Upper lobe of left lung (tissue), 6 donors: ENCODE results near the gene CD37. TPM values are rescaled to one million over a fixed set of nuclear protein-coding genes. Genes with fewer than 3 reads are reported as not detected.
"Not testable (repeated sequence)": the region's sequence is repeated elsewhere in the genome, so short reads cannot be mapped to it uniquely, and the experiment has no call there.

Experiments used
- ATAC-seq, 2 donors: fragments of 200-7000 bp; cut with Tn5 transposase; one replicate each; pipeline ENCODE4 v1.9.1; 2022; ENCODE audit warnings: mild to moderate bottlenecking in 2 of 2, moderate library complexity in 2 of 2; ENCODE audit not compliant: low FRiP score in 2 of 2
- DNase-seq, 2 donors: peaks; one replicate each; pipeline ENCODE4 v3.0.0-alpha.2; 2019 to 2020
- H3K27ac ChIP-seq, 4 donors: fragments of 200-600 bp; sonication (generic); one replicate each; pipeline ENCODE4 v1.5.1; 2016 to 2019
- H3K27me3 ChIP-seq, 4 donors: fragments of 200-600 bp; sonication (generic); one replicate each; pipeline ENCODE4 v1.5.1; 2017 to 2019
- H3K36me3 ChIP-seq, 4 donors: fragments of 200-600 bp; sonication (generic); one replicate each; pipeline ENCODE4 v1.5.1; 2016 to 2019
- H3K4me1 ChIP-seq, 4 donors: fragments of 200-600 bp; sonication (generic); one replicate each; pipeline ENCODE4 v1.5.1; 2018 to 2019
- H3K4me3 ChIP-seq, 4 donors: fragments of 200-600 bp; sonication (generic); one replicate each; pipeline ENCODE4 v1.5.1; 2017 to 2019; ENCODE audit warnings: mild to moderate bottlenecking in 2 of 4, moderate library complexity in 1 of 4
- H3K9me3 ChIP-seq, 4 donors: fragments of 200-600 bp; sonication (generic); one replicate each; pipeline ENCODE4 v1.5.1; 2018 to 2019
- EP300 ChIP-seq, 4 donors: sonication (generic); formaldehyde crosslinking; IDR thresholded peaks; one replicate each; pipeline ENCODE4 v1.5.1; 2017; ENCODE audit warnings: antibody characterized with exemption in 4 of 4, control low read depth in 2 of 4
- POLR2A ChIP-seq, 4 donors: fragments of 450-650 bp; IDR thresholded peaks; one replicate each; pipeline ENCODE4 v1.5.1; 2016 to 2017; ENCODE audit warnings: antibody characterized with exemption in 4 of 4, mild to moderate bottlenecking in 2 of 4
- POLR2AphosphoS5 ChIP-seq, 2 donors: sonication (generic); formaldehyde crosslinking; IDR thresholded peaks; one replicate each; pipeline ENCODE4 v1.5.1; 2017; ENCODE audit warnings: antibody characterized with exemption in 2 of 2
- WGBS, 2 donors: methylation state at CpG; one replicate each; pipeline ENCODE4 v1.1.5; 2017 to 2018; 5-methylcytosine and 5-hydroxymethylcytosine counted together
- total RNA-seq, 6 donors: library from RNA; depleted of rRNA in 4 of 6; stranded (reverse); fragments of >200 nt in 4 of 6; gene quantifications; one replicate each; pipeline versions ENCODE4 v1.1.0 to v1.2.1, GENCODE V29; 2016 to 2021
- TF ChIP-seq, protein P1 (sequence below), 6 experiments: fragments of 450-650 bp in 4 of 6; fragments of 200-600 bp in 2 of 6; sonication (generic) in 2 of 6; IDR thresholded peaks; one replicate each; pipeline ENCODE4 v1.5.1; 2016 to 2019; ENCODE audit warnings: antibody characterized with exemption in 6 of 6
- donor health status: DM: no; HTN: no; CAD: no; lungs with moderate emphysema.
- donor health status: DM: no; HTN: yes; CAD: no; lungs with severe emphysema.

The CD37 gene, protein sequence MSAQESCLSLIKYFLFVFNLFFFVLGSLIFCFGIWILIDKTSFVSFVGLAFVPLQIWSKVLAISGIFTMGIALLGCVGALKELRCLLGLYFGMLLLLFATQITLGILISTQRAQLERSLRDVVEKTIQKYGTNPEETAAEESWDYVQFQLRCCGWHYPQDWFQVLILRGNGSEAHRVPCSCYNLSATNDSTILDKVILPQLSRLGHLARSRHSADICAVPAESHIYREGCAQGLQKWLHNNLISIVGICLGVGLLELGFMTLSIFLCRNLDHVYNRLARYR
- 100 to 1,000 TPM in 4 of 6 donors, 10 to 100 TPM in 2; 63.5 to 156 (median 123) TPM for total RNA-seq

DNA sequence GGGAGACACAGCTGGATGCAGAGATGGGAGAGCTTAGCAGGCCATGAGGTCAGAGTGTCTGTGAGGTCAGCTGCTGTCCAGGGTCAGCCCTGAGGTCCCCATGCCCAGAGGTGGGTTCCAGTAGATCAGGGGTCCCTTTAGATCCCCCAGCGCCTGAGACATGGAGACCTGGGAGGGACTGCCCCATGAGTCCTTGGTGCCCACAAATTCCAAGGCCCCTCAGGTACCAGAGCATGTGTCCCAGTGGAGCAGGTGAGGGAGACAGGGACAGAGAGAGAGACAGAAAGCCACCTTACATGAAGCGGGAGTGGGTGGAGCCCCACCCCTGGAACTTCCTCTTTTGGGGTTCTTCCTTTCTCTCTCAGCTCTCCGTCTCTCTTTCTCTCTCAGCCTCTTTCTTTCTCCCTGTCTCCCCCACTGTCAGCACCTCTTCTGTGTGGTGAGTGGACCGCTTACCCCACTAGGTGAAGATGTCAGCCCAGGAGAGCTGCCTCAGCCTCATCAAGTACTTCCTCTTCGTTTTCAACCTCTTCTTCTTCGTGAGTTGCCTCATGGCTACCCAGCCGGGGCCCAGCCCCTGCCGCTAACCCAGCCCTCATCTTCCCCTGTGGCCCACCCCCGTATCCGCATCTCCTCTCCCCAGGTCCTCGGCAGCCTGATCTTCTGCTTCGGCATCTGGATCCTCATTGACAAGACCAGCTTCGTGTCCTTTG, at the start of gene CD37:
TSS of gene CD37 (plus strand) at position 336 of the 713 bp plus-strand sequence. CDS start at position 471, 135 bp downstream.
- Histone ChIP-seq H3K27me3 (no peaks in the 10 kb centered on the region), H3K4me3 (peak within 1 kb of the TSS in 3 of 4 donors; percentile 38 to 54 (median 46)), H3K36me3 (peaks cover 0 to 13% (median 10%) of the 10 kb centered on the region in 4 donors), H3K9me3 (no peaks in the 10 kb centered on the region), H3K27ac (peak within 1 kb of the TSS; percentile 65 to 88 (median 76)), H3K4me1 (peaks cover 34 to 52% (median 37%) of the 10 kb centered on the region in 4 donors)
- WGBS, 2 donors = 60 to 65% methylated on average over 13 of the region's 13 CpGs
- peak in 1 of 4 donors; percentile 26 for TF ChIP-seq POLR2A (IDR thresholded peaks at IDR 0.05)
- TF ChIP-seq POLR2AphosphoS5 (IDR thresholded peaks at IDR 0.05) = peak in 1 of 2 donors; percentile 5
- no peak for TF ChIP-seq EP300 (IDR thresholded peaks at IDR 0.05)
- ATAC-seq (no peak), DNase-seq (peak in 1 of 2 donors; percentile 55)

DNA sequence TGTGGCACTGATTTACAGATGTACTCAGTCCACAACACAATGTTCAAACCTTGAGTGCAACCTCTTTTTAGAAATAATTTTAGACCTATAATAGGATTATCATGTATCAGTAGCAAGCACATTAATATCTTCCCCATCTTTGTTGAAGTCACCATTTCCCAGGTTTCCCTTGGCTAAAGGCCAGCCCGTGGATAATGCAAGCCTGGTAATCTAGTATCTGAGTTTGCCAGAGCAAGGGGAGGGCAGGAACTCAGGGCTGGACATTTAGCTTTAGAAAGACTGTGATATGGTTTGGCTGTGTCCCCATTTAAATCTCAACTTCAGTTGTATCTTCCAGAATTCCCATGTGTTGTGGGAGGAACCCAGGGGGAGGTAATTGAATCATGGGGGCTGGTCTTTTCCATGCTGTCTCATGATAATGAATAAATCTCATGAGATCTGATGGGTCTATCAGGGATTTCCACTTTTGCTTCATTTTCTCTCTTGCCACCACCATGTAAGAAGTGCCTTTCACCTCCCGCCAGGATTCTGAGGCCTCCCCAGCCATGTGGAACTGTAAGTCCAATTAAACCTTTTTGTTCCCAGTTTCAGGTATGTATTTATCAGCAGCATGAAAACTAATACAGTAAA, 48.0 kb upstream of the CD37 start:
- Histone ChIP-seq H3K27me3 (no peaks in the 10 kb centered on the region), H3K4me1 (no peaks in the 10 kb centered on the region), H3K27ac (no peak overlapping the region), H3K36me3 (no peaks in the 10 kb centered on the region), H3K9me3 (no peaks in the 10 kb centered on the region), H3K4me3 (no peak overlapping the region)
- TF ChIP-seq POLR2A (IDR thresholded peaks at IDR 0.05) = no peak
- TF ChIP-seq, protein P1, sequence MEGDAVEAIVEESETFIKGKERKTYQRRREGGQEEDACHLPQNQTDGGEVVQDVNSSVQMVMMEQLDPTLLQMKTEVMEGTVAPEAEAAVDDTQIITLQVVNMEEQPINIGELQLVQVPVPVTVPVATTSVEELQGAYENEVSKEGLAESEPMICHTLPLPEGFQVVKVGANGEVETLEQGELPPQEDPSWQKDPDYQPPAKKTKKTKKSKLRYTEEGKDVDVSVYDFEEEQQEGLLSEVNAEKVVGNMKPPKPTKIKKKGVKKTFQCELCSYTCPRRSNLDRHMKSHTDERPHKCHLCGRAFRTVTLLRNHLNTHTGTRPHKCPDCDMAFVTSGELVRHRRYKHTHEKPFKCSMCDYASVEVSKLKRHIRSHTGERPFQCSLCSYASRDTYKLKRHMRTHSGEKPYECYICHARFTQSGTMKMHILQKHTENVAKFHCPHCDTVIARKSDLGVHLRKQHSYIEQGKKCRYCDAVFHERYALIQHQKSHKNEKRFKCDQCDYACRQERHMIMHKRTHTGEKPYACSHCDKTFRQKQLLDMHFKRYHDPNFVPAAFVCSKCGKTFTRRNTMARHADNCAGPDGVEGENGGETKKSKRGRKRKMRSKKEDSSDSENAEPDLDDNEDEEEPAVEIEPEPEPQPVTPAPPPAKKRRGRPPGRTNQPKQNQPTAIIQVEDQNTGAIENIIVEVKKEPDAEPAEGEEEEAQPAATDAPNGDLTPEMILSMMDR (IDR thresholded peaks at IDR 0.05) = no peak
- TF ChIP-seq EP300 (IDR thresholded peaks at IDR 0.05) = no peak
- TF ChIP-seq POLR2AphosphoS5 (IDR thresholded peaks at IDR 0.05) = no peak
- 20 to 60% methylated on average over 2 of the region's 2 CpGs for WGBS, 2 donors
- no peak for ATAC-seq
- no peak for DNase-seq

DNA sequence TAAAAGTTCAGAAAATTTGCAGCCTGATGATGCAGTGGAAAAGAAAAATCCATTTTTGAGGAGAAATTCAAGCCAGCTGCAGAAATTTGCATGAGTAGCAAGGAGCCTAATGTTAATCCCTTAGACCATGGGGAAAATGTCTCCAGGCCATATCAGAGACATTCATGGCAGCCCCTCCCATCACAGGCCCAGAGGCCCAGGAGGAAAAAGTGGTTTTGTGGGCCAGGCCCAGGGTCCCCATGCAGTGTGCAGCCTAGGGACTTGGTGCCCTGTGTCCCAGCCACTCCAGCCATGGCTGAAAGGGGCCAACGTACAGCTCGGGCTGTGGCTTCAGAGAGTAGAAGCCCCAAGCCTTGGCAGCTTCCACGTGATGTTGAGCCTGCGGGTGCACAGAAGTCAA, 47.0 kb upstream of the CD37 start:
- H3K4me3 ChIP-seq, H3K27me3 ChIP-seq, H3K9me3 ChIP-seq, ATAC-seq, H3K4me1 ChIP-seq, H3K27ac ChIP-seq, H3K36me3 ChIP-seq, DNase-seq: not testable (repeated sequence)
- 87 to 94% methylated on average over 4 of the region's 4 CpGs for WGBS, 2 donors

DNA sequence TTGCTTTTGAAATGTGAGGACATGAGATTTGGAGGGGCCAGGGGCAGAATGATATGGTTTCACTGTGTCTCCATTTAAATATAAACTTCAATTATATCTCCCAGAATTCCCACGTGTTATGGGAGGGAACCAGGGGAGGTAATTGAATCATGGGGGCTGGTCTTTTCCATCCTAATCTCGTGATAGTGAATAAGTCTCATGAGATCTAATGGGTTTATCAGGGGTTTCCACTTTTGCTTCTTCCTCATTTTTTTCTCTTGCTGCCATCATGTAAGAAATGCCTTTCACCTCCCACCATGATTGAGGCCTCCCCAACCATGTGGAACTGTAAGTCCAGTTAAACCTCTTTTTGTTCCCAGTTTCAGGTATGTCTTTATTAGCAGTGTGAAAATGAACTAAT, 45.9 kb upstream of the CD37 start:
- H3K27me3 ChIP-seq, H3K4me1 ChIP-seq, H3K27ac ChIP-seq, DNase-seq, ATAC-seq, H3K9me3 ChIP-seq, H3K4me3 ChIP-seq, H3K36me3 ChIP-seq: not testable (repeated sequence)
- WGBS, 2 donors = 48 to 68% methylated on average over 2 of the region's 2 CpGs

DNA sequence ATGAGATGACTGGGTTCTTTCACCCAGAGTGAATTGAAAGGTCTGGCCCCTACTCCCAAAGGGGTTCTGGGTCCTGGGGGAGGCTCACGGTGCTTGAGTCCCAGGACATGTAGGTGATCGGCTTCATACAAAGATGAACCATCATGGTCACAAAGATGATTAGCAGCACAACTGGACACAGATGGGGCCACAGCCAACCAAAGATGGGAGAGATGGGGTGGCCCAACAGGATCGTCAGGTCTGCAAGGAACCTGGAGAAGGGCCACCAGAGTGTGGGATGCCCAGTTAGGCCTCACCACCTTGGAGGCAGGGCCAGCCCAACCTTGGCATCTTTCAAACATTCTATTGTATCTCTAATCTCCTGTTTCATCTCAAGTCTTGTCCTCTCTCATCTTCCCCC, 44.7 kb upstream of the CD37 start:
- no peaks in the 10 kb centered on the region for H3K4me1 ChIP-seq
- no peak for DNase-seq
- H3K27ac ChIP-seq = no peak overlapping the region
- H3K36me3 ChIP-seq = peaks cover 0 to 9% (median 0%) of the 10 kb centered on the region in 4 donors
- ATAC-seq = no peak
- 92 to 94% methylated on average over 3 of the region's 3 CpGs for WGBS, 2 donors
- H3K9me3 ChIP-seq = no peaks in the 10 kb centered on the region
- H3K27me3 ChIP-seq = no peaks in the 10 kb centered on the region
- H3K4me3 ChIP-seq = no peak overlapping the region
- no peak for TF ChIP-seq POLR2AphosphoS5 (IDR thresholded peaks at IDR 0.05)
- TF ChIP-seq, protein P1 (IDR thresholded peaks at IDR 0.05) = no peak
- TF ChIP-seq EP300 (IDR thresholded peaks at IDR 0.05) = no peak
- TF ChIP-seq POLR2A (IDR thresholded peaks at IDR 0.05) = no peak

DNA sequence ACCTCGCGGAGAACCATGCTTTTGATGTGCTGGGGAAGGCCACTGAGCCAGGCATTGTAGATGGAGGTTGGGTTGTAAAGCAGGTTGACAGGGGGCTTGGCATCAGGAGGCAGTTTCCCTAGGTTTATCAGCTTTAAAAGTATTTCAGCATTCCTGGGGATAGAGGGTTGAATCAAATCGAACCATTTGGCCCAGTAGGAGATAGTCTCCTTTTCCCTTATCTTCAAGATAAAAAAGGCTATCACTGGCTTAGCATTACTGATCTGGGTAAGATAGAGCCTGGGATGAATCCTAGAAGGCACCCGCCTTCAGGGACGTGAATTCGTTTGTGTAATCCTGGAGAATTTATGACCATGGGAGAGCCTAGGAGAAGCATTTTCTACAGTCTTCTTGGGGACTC, 40.8 kb upstream of the CD37 start:
- Histone ChIP-seq H3K27me3 (no peaks in the 10 kb centered on the region), H3K4me3 (no peak overlapping the region), H3K4me1 (no peaks in the 10 kb centered on the region), H3K9me3 (no peaks in the 10 kb centered on the region), H3K36me3 (peaks cover 0 to 9% (median 0%) of the 10 kb centered on the region in 4 donors), H3K27ac (no peak overlapping the region)
- 89 to 90% methylated on average over 6 of the region's 6 CpGs for WGBS, 2 donors
- TF ChIP-seq, protein P1 (IDR thresholded peaks at IDR 0.05) = no peak
- no peak for TF ChIP-seq POLR2A (IDR thresholded peaks at IDR 0.05)
- TF ChIP-seq EP300 (IDR thresholded peaks at IDR 0.05) = no peak
- no peak for TF ChIP-seq POLR2AphosphoS5 (IDR thresholded peaks at IDR 0.05)
- DNase-seq (no peak), ATAC-seq (no peak)
